ENCODE results near the gene RARRES1. TPM values are rescaled to one million over a fixed set of nuclear protein-coding genes. Genes with fewer than 3 reads are reported as not detected.

Gene RARRES1
- total and polyA plus RNA-seq, 3 donors from 2014 or later = 0.24 to 9.7 (median 0.31) TPM

- intact Hi-C loops (cut with DNase I; ENCODE audit: low total_unique reads) = no loop called here
- WGBS, 2 donors = 60 to 63% methylated on average over 1 of the region's 1 CpG
- DNase-seq = no peak
- Histone ChIP-seq H3K27ac (no peak overlapping the region), H3K27me3 (no peaks in the 10 kb centered on the region), H3K4me1 (no peaks in the 10 kb centered on the region), H3K9me3 (no peaks in the 10 kb centered on the region), H3K36me3 (ENCODE audit: low read depth, missing control alignments) (no peaks in the 10 kb centered on the region), H3K4me3 (no peak overlapping the region)
- TF ChIP-seq CTCF (IDR thresholded peaks at IDR 0.05) = no peak
- TF ChIP-seq POLR2A (IDR thresholded peaks at IDR 0.05) = no peak
Observed at GRCh38 chr3:158711886-158712285, 20.4 kb downstream of the RARRES1 start.

- TF ChIP-seq CTCF (IDR thresholded peaks at IDR 0.05) (no peak), POLR2A (IDR thresholded peaks at IDR 0.05) (no peak)
- no peak overlapping the region for H3K4me3 ChIP-seq
- H3K36me3 ChIP-seq (ENCODE audit: low read depth, missing control alignments) = no peaks in the 10 kb centered on the region
- no peak overlapping the region for H3K27ac ChIP-seq
- no peaks in the 10 kb centered on the region for H3K4me1 ChIP-seq
- no peak for DNase-seq
- WGBS, 2 donors = 78 to 91% methylated on average over 4 of the region's 4 CpGs
- intact Hi-C loops (cut with DNase I; ENCODE audit: low total_unique reads) = no loop called here
- H3K27me3 ChIP-seq = no peaks in the 10 kb centered on the region
- no peaks in the 10 kb centered on the region for H3K9me3 ChIP-seq
Observed at GRCh38 chr3:158710601-158711000, 21.7 kb downstream of the RARRES1 start.

- no peaks in the 10 kb centered on the region for H3K36me3 ChIP-seq (ENCODE audit: low read depth, missing control alignments)
- 59 to 86% methylated on average over 4 of the region's 4 CpGs for WGBS, 2 donors
- H3K27ac ChIP-seq = no peak overlapping the region
- no peaks in the 10 kb centered on the region for H3K4me1 ChIP-seq
- DNase-seq = no peak
- no peak for TF ChIP-seq POLR2A (IDR thresholded peaks at IDR 0.05)
- no peak for TF ChIP-seq CTCF (IDR thresholded peaks at IDR 0.05)
- intact Hi-C loops (cut with DNase I; ENCODE audit: low total_unique reads) = no loop called here
- H3K4me3 ChIP-seq = no peak overlapping the region
- no peaks in the 10 kb centered on the region for H3K9me3 ChIP-seq
- H3K27me3 ChIP-seq = no peaks in the 10 kb centered on the region
Observed at GRCh38 chr3:158709666-158710083, 22.6 kb downstream of the RARRES1 start.

GRCh38 chr3:158703566-158703965 is 28.7 kb downstream of the RARRES1 start:
- DNase-seq = no peak
- intact Hi-C loops (cut with DNase I; ENCODE audit: low total_unique reads) = no loop called here

More at GRCh38 chr3:158703566-158703965, 28.7 kb downstream of the RARRES1 start:
- 95 to 100% methylated on average over 1 of the region's 1 CpG for WGBS, 2 donors
- Histone ChIP-seq H3K27me3 (no peaks in the 10 kb centered on the region), H3K4me3 (no peak overlapping the region), H3K36me3 (ENCODE audit: low read depth, missing control alignments) (no peaks in the 10 kb centered on the region), H3K9me3 (no peaks in the 10 kb centered on the region), H3K4me1 (no peaks in the 10 kb centered on the region), H3K27ac (no peak overlapping the region)
- TF ChIP-seq CTCF (IDR thresholded peaks at IDR 0.05) (no peak), POLR2A (IDR thresholded peaks at IDR 0.05) (no peak)

Measured in testis (tissue), 3 donors.